ENCODE data around the gene CLEC3B. TPM values are rescaled to one million over a fixed set of nuclear protein-coding genes. Genes with fewer than 3 reads are reported as not detected.

The CLEC3B gene
- total RNA-seq, 1 experiment from 2014 or later = not detected

DNA sequence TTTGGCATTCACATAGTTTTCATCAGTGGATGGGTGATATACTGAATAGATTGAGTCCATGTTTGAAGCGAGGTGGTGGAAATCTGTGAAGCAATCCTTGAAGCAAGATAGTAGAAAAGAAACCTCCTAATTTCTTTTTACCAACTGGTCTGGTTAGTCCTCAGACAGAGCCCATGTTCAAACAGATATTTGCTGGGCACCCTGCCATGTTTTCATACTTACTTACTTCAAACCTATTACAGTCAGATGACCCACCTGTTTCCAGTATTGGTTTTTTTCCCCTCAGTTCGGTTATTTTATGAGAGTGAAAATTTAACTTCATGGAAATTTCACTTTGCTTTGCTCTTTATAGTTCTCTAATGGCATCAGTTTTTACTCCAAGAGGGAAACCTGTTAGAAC lies 26.3 kb upstream of the CLEC3B start:
- Histone ChIP-seq H3K36me3 (ENCODE audit: low read depth) (peaks cover 17% of the 10 kb centered on the region), H2AFZ (no peak overlapping the region), H4K20me1 (ENCODE audit: insufficient read depth) (no peaks in the 10 kb centered on the region; the same call in 1 of the 2 replicates), H3F3A (ENCODE audit: insufficient read depth, low read depth) (no peaks in the 10 kb centered on the region), H3K27me3 (ENCODE audit: insufficient read depth, low read depth) (no peaks in the 10 kb centered on the region), H3K27ac (no peak overlapping the region), H3K9me3 (ENCODE audit: insufficient read depth, low read depth) (no peaks in the 10 kb centered on the region), H3K79me2 (ENCODE audit: low read depth) (peaks cover 13% of the 10 kb centered on the region; the same call in 1 of the 2 replicates), H3K4me2 (no peak overlapping the region), H3K4me1 (replicated peaks; ENCODE audit: insufficient read depth) (no peaks in the 10 kb centered on the region), H3K9me2 (ENCODE audit: insufficient read depth) (no peaks in the 10 kb centered on the region), H3K4me3 (no peak overlapping the region)
- no TSS peak for BruUV-seq (replicated peaks)
- CTCF ChIA-PET = no interaction called here
- POLR2A ChIA-PET (ENCODE audit: unreplicated experiment) = no interaction called here
- DNase-seq = no peak
- TF ChIP-seq, protein P1, sequence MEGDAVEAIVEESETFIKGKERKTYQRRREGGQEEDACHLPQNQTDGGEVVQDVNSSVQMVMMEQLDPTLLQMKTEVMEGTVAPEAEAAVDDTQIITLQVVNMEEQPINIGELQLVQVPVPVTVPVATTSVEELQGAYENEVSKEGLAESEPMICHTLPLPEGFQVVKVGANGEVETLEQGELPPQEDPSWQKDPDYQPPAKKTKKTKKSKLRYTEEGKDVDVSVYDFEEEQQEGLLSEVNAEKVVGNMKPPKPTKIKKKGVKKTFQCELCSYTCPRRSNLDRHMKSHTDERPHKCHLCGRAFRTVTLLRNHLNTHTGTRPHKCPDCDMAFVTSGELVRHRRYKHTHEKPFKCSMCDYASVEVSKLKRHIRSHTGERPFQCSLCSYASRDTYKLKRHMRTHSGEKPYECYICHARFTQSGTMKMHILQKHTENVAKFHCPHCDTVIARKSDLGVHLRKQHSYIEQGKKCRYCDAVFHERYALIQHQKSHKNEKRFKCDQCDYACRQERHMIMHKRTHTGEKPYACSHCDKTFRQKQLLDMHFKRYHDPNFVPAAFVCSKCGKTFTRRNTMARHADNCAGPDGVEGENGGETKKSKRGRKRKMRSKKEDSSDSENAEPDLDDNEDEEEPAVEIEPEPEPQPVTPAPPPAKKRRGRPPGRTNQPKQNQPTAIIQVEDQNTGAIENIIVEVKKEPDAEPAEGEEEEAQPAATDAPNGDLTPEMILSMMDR (conservative IDR thresholded peaks at IDR 0.05) = no peak
- TF ChIP-seq EZH2 (IDR thresholded peaks at IDR 0.05; ENCODE audit: low read depth) = no peak
- intact Hi-C loops (cut with micrococcal nuclease; ENCODE audit: unreplicated experiment) = no loop called here

DNA sequence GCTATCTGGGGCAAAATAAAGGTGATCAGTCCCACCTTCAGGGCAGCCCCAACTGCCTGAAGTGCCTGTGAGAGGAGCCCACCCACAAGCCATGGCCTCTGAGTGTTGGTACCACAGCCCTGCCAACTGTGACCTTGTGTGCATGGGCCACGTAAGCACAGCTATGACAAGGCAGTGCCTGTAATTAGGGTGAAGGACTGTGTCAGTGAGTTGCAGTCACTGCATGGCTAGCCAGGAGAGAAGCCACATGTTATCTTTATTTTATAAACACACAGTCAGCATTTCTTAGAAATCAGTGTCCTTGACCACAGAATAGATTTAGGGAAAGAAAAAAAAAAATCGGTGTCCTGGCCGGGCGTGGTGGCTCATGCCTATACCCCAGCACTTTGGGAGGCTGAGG lies 25.3 kb upstream of the CLEC3B start:
- H3K27ac ChIP-seq = no peak overlapping the region
- H2AFZ ChIP-seq = no peak overlapping the region
- H3K4me2 ChIP-seq = no peak overlapping the region
- no peaks in the 10 kb centered on the region; the same call in 1 of the 2 replicates for H4K20me1 ChIP-seq (ENCODE audit: insufficient read depth)
- H3K4me1 ChIP-seq (replicated peaks; ENCODE audit: insufficient read depth) = no peaks in the 10 kb centered on the region
- intact Hi-C loops (cut with micrococcal nuclease; ENCODE audit: unreplicated experiment) = no loop called here
- no peaks in the 10 kb centered on the region for H3K9me3 ChIP-seq (ENCODE audit: insufficient read depth, low read depth)
- no TSS peak for BruUV-seq (replicated peaks)
- H3F3A ChIP-seq (ENCODE audit: insufficient read depth, low read depth) = no peaks in the 10 kb centered on the region
- H3K27me3 ChIP-seq (ENCODE audit: insufficient read depth, low read depth) = no peaks in the 10 kb centered on the region
- no peaks in the 10 kb centered on the region for H3K9me2 ChIP-seq (ENCODE audit: insufficient read depth)
- POLR2A ChIA-PET (ENCODE audit: unreplicated experiment) = no interaction called here
- peaks cover 2% of the 10 kb centered on the region; the same call in 1 of the 2 replicates for H3K79me2 ChIP-seq (ENCODE audit: low read depth)
- CTCF ChIA-PET = no interaction called here
- DNase-seq = no peak
- no peak overlapping the region for H3K4me3 ChIP-seq
- peaks cover 17% of the 10 kb centered on the region for H3K36me3 ChIP-seq (ENCODE audit: low read depth)
- TF ChIP-seq, protein P1 (conservative IDR thresholded peaks at IDR 0.05) = no peak
- no peak for TF ChIP-seq EZH2 (IDR thresholded peaks at IDR 0.05; ENCODE audit: low read depth)

DNA sequence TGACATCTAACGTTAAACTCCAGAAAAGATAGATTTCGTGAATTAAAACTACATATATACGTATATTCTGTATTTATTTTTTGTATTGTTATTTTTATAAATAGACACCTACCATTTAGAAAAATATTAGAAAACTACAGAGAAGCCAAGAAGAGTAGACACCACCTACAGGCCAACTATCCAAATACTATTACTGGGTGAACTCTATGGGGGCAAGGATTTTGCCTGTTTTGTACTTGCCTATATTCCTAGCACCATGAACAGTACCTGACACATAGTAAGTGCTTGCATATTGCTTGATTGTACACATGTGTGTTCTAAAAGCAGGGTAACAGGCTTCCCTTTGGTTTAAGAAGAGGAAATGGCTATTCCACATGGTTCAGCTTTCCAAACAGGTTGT lies 24.4 kb upstream of the CLEC3B start:
- Histone ChIP-seq H3K79me2 (ENCODE audit: low read depth) (no peaks in the 10 kb centered on the region), H3K9me3 (ENCODE audit: insufficient read depth, low read depth) (no peaks in the 10 kb centered on the region), H3K27ac (no peak overlapping the region), H2AFZ (no peak overlapping the region), H3K4me1 (replicated peaks; ENCODE audit: insufficient read depth) (no peaks in the 10 kb centered on the region), H3K4me3 (no peak overlapping the region), H3K9me2 (ENCODE audit: insufficient read depth) (no peaks in the 10 kb centered on the region), H3K4me2 (no peak overlapping the region), H3K36me3 (ENCODE audit: low read depth) (peaks cover 17% of the 10 kb centered on the region), H4K20me1 (ENCODE audit: insufficient read depth) (no peaks in the 10 kb centered on the region; the same call in 1 of the 2 replicates), H3K27me3 (ENCODE audit: insufficient read depth, low read depth) (no peaks in the 10 kb centered on the region), H3F3A (ENCODE audit: insufficient read depth, low read depth) (no peaks in the 10 kb centered on the region)
- ChIA-PET CTCF (no interaction called here), POLR2A (ENCODE audit: unreplicated experiment) (no interaction called here)
- no peak for DNase-seq
- intact Hi-C loops (cut with micrococcal nuclease; ENCODE audit: unreplicated experiment) = no loop called here
- BruUV-seq (replicated peaks) = no TSS peak
- TF ChIP-seq, protein P1 (conservative IDR thresholded peaks at IDR 0.05) = 0 out of 2 replicates have a peak, but pooled peaks have one; percentile 13
- TF ChIP-seq EZH2 (IDR thresholded peaks at IDR 0.05; ENCODE audit: low read depth) = no peak

Data from PC-9 (cell line).